Dedifferentiated amniotic fluid mesenchymal stem cell (primary cell): ENCODE results near the gene LILRA1.
"Not testable (repeated sequence)": the region's sequence is repeated elsewhere in the genome, so short reads cannot be mapped to it uniquely, and the experiment has no call there.

ENCODE experiments used
- DNase-seq: peaks from one replicate; pipeline ENCODE4 v3.0.0-alpha.2; 2016; ENCODE audit errors: extremely low spot score

Gene LILRA1

DNA sequence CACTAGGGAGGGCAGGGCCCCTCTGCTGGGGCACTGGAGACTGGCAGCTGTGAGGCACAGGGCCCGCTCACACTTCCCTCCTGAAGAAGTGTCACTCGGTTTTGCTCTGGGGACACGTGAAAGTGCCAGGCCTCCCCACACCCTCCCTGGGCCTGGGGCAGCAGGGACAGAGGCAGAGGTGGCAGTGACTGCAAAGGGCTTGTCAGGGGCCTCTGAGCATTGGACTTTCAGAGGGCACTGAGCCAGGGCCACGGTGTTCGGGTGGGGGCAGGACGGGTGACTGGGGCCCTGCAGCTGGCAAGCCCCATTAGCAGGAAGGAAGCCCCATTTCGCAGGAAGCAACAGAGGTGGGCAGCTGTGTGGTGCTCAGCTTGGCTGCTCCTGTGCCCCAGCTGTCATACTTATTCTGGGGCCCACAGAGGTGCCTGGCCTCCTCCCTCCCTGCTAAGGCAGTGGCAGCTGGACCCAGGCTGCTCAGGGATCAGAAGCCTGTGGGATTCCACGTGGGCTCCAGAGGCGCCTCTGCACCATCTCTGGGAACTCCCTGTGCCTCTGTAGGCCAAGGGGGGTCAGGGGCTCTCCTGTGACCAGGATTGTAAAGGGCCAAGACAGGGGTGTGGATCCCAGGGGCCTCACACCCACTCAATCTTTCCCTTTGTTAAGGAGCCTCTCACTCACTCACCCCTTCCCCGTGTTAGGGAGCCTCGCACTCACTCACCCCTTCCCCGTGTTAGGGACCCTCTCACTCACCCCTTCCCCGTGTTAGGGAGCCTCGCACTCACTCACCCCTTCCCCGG lies 31.7 kb downstream of the LILRA1 start:
- DNase-seq, result not testable (repeated sequence)

DNA sequence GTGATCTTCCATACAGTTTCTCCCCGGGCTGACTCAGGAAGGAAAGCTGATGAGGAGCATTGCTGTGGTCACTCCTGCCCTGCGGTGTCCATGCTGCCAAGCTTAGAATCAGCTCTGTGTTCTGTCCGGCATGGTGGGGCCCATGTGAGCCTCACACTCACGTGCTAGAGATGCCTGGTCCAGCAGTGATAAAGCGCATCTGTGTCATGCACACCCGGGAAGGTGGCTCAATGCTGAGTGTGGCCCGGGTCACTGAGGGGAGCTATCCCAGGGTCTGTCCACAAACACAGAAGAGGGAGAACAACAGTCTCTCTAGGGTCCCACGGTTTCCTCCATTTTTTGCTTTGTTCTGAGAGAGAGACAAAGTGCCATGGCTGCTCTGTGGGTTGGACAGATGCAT lies 33.3 kb downstream of the LILRA1 start:
- DNase-seq, result no peak

DNA sequence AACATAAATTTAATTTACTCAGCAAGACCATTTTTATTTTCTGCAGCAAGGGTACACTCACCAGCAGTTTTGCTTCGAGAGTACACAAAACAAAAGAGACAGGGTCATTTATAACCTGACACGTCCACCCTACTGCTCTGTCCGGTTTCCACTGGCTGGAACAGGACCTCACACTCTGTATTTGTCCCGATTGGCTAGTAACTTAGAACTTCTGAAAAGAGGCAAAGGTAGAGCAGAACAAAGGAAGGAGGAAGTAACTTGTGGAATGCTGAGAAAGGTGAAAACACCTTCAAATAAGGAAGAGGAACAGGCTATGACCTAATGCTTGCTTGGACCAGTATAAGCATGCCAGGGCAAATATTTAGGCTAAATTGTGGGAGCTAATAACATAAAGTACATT lies 34.5 kb downstream of the LILRA1 start:
- DNase-seq, result not testable (repeated sequence)

DNA sequence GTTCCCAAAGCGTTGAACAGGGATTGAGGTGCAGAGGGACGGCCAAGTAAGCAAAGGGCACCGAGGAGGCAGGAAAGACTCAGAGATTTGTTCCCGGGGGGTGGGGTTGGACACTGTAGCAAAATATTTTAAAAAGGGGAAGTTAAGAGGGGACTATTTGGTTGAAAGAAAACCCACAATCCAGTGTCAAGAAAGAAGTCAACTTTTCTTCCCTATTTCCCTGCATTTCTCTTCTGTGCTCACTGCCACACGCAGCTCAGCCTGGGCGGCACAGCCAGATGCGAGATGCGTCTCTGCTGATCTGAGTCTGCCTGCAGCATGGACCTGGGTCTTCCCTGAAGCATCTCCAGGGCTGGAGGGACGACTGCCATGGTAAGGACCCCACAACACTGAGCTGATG lies 36.8 kb downstream of the LILRA1 start, which contains the start of gene LILRB1:
Gene LILRB1, plus strand, starts transcription at position 223 of the 400 bp plus-strand sequence. CDS start 590 bp downstream, outside the sequence.
- not testable (repeated sequence) for DNase-seq

GRCh38 chr19:54630782-54631181 lies 37.4 kb downstream of the LILRA1 start:
- no peak for DNase-seq

DNA sequence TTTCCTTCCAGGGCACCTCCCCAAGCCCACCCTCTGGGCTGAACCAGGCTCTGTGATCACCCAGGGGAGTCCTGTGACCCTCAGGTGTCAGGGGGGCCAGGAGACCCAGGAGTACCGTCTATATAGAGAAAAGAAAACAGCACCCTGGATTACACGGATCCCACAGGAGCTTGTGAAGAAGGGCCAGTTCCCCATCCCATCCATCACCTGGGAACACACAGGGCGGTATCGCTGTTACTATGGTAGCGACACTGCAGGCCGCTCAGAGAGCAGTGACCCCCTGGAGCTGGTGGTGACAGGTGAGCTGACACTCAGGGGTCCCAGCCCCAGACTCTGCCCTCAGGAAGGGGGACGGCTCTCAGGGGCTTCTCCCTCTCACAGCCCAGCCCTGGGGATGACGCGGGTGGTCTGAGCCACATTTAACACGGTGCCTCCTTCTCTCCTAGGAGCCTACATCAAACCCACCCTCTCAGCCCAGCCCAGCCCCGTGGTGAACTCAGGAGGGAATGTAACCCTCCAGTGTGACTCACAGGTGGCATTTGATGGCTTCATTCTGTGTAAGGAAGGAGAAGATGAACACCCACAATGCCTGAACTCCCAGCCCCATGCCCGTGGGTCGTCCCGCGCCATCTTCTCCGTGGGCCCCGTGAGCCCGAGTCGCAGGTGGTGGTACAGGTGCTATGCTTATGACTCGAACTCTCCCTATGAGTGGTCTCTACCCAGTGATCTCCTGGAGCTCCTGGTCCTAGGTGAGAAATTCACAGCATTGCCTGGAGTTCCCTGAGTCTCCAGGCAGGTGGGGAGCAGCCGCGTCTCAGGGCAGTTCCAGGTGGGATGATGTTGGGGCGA lies 38.3 kb downstream of the LILRA1 start:
- DNase-seq, result not testable (repeated sequence)

GRCh38 chr19:54632517-54632916 lies 39.1 kb downstream of the LILRA1 start:
- DNase-seq, result not testable (repeated sequence)

DNA sequence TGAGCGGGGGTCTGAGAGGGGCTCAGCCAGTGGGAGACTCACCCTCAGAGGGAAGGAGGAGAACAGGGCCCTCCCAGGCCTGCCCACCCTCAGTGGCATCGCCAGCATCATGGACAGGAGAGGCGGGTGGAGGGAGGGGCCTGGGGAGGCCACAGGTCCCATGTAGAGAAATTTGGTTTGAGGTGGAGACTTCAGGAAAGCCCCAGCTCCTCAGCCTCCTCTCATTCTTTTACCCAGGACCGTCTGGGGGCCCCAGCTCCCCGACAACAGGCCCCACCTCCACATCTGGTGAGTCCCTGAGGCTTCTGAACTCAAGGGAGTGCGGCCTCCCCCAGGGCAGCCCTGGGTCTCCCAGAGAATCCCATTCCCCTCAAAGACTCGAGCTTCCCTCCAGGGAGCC lies 40.0 kb downstream of the LILRA1 start:
- no peak for DNase-seq

- not testable (repeated sequence) for DNase-seq
Observed at GRCh38 chr19:54636081-54636480, 42.6 kb downstream of the LILRA1 start.

DNA sequence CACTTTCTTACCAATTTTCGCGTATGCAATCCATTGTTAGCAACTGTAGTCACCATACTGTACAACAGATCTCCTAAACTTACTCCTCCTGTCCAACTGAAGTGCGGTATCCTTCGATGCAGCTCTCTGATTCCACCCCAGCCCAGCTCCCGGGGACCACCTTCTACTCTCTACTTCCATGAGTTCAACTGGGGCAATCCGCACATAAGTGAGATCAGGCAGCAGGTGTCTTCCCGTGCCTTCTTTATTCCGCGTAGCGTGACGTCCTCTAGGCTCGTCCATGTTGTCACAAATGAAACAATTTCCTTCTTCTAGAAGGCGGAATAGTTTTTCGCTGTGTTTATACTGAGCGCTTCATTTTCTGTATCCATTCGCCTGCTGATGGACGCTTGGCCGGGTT lies 45.3 kb downstream of the LILRA1 start:
- no peak for DNase-seq

- not testable (repeated sequence) for DNase-seq
Observed at GRCh38 chr19:54642953-54643352, 49.5 kb downstream of the LILRA1 start.

DNA sequence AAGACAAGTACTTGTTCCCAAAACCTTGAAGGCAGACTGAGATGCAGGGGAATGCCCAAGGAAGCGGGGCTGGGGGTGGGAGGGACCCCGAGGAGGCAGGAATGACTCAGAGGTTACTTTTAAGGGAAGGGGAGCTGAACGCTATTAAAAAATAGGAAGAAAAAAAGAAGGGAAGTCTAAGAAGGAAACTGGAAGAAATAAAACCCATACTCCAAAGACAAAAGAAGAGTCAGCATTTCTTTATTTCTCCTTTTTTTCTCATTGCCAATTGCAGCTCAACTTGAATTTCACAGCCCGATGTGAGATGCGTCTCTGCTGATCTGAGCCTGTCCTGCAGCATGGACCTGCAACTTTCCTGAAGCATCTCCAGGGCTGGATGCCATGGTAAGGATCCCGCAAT lies 50.2 kb downstream of the LILRA1 start:
- DNase-seq, result not testable (repeated sequence)

GRCh38 chr19:54644056-54644455 lies 50.6 kb downstream of the LILRA1 start:
- no peak for DNase-seq

GRCh38 chr19:54646331-54646841 lies 53.0 kb downstream of the LILRA1 start:
- DNase-seq, result no peak

- no peak for DNase-seq
Observed at GRCh38 chr19:54648129-54648528, 54.7 kb downstream of the LILRA1 start.

DNA sequence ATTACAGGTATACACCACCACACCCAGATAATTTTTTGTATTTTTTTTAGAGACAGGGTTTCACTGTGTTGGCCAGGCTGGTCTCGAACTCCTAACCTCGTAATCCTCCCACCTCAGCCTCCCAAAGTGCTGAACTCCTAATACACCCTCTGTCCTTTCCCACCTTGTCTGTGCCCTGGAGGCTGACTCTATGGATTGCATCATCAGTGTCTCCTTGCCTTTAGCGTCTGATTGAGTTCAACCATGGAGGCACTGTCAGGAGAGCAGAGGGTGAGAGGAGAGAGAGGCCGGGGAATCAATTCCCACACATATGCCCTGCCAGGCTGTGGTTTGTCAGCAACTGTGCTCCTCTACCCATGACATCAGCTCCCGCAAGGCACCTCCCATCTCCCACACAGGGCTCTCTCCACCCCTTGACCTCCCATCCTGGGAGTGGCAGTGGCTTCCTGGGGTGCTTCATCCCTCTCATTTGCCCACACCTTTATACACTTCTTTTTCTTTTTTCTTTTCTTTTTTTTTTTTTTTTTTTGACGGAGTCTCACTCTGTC lies 56.8 kb downstream of the LILRA1 start:
- no peak for DNase-seq
